GM23248 (cell line): ENCODE results near the gene ANO8.

Experiments
- EZH2 ChIP-seq: fragments of 200-600 bp; sonication (generic); IDR thresholded peaks from 2 replicates; pipeline ENCODE4 v1.6.1; 2018; ENCODE audit warnings: antibody characterized with exemption, mild to moderate bottlenecking; ENCODE audit not compliant: insufficient read depth, poor library complexity, severe bottlenecking
- EZH2phosphoT487 ChIP-seq: fragments of 200-600 bp; sonication (generic); IDR thresholded peaks from 2 replicates; pipeline ENCODE4 v1.6.1; 2018; ENCODE audit warnings: antibody characterized with exemption, moderate library complexity, mild to moderate bottlenecking, low read depth; ENCODE audit not compliant: insufficient read depth

DNA sequence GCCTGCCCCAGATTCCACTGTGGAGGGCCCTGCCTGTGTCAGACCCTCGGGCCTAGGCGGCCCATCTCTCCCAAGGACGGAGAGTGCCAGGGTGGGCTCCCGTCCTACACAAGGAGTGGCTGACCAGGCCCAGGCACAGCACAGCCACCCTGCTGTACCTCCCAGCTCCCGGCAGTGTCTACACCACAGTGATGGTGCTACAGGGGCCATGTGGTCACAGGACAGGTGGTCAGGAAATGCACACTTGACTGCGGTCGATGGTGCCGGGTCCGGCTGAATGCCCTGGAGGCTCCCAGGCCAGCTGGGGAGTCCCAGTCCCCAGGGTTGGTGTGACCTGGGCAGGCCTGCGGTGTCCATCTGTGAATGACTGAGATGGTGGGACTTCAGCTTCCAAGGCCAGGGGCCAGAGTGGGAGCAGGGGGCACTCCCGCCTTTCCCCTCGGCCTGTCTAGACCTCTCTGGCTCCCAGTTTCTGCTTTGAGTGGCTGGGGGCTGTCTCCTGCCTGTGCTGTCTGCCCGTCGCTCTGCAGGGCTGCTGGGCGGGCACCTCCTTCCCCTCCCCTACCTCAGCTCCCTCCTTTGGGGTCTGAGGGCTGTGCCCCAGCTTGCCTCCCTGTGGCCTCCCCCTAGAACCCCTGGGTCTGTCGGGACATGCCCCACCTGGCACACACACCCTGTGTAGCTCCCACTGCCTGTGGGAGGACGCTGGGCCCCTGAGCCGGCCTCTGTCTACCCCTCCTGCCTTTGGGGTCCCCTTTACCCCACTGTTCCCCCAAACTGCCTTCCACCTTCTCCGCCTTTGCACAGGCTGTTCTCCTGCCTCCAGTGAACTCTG lies 12.8 kb downstream of the ANO8 start:
- no peak for TF ChIP-seq EZH2phosphoT487
- TF ChIP-seq EZH2: no peak
